WTC11 (cell line): Measurements from ENCODE around the gene GRP. TPM values are rescaled to one million over a fixed set of nuclear protein-coding genes. Genes with fewer than 3 reads are reported as not detected.

Experiments
- ATAC-seq: fragments of 200-7000 bp; cut with Tn5 transposase; 2 replicates; pipeline ENCODE4 v1.10.0; 2021; ENCODE audit warnings: mild to moderate bottlenecking, moderate library complexity
- CTCF ChIA-PET: fragments of 300-600 bp; sonication (Branson Sonifier 250); formaldehyde crosslinking; loops from one replicate; lab custom pipeline; 2021; ENCODE audit warnings: antibody characterized with exemption; lab: Charles Lee
- POLR2A ChIA-PET: fragments of 350-600 bp; sonication (Branson Sonifier 250); formaldehyde crosslinking; loops from one replicate; lab custom pipeline; 2021; ENCODE audit warnings: antibody characterized with exemption; lab: Charles Lee
- DNase-seq: peaks from one replicate; pipeline ENCODE4 v3.0.0; 2021; ENCODE audit warnings: low spot score
- H3K27ac Mint-ChIP-seq: 2 replicates; pipeline ENCODE4 v1.8.0; 2021; ENCODE audit warnings: mixed read lengths
- H3K27me3 Mint-ChIP-seq: 2 replicates; pipeline ENCODE4 v1.8.0; 2021; ENCODE audit warnings: low read depth, mild to moderate bottlenecking, moderate library complexity, mixed read lengths
- H3K36me3 Mint-ChIP-seq: 2 replicates; pipeline ENCODE4 v1.8.0; 2021; ENCODE audit warnings: mixed read lengths
- H3K4me1 Mint-ChIP-seq: 2 replicates; pipeline ENCODE4 v1.8.0; 2022; ENCODE audit warnings: mixed read lengths
- H3K4me3 Mint-ChIP-seq: 2 replicates; pipeline ENCODE4 v1.8.0; 2021; ENCODE audit warnings: mild to moderate bottlenecking, moderate library complexity, mixed read lengths
- H3K9me3 Mint-ChIP-seq: 2 replicates; pipeline ENCODE4 v1.8.0; 2021; ENCODE audit warnings: mixed read lengths
- ETV6 ChIP-seq: sonication (generic); formaldehyde crosslinking; IDR thresholded peaks from 2 replicates; pipeline ENCODE4 v1.8.1; 2022; ENCODE audit warnings: mild to moderate bottlenecking, missing genetic modification reagents
- GRHL2 ChIP-seq: fragments of 250-450 bp; sonication (Bioruptor Pico); IDR thresholded peaks from 2 replicates; pipeline ENCODE4 v1.8.0; 2022; ENCODE audit warnings: mild to moderate bottlenecking, moderate library complexity; ENCODE audit not compliant: insufficient replicate concordance, severe bottlenecking
- RORB ChIP-seq: fragments of 250-450 bp; sonication (Bioruptor Pico); IDR thresholded peaks from 2 replicates; pipeline ENCODE4 v1.9.0; 2021; ENCODE audit warnings: mild to moderate bottlenecking
- SMAD3 ChIP-seq: sonication (generic); formaldehyde crosslinking; IDR thresholded peaks from 2 replicates; pipeline ENCODE4 v1.8.0; 2022; ENCODE audit warnings: missing genetic modification reagents, mild to moderate bottlenecking, borderline replicate concordance
- ZNF396 ChIP-seq: fragments of 250-450 bp; sonication (Bioruptor Pico); IDR thresholded peaks from 2 replicates; pipeline ENCODE4 v1.8.0; 2021; ENCODE audit warnings: mild to moderate bottlenecking, moderate library complexity, borderline replicate concordance
- ZNF671 ChIP-seq: fragments of 250-450 bp; sonication (Bioruptor Pico); IDR thresholded peaks from 2 replicates; pipeline ENCODE4 v1.8.0; 2021; ENCODE audit warnings: mild to moderate bottlenecking
- total RNA-seq: library from RNA; stranded (reverse); gene quantifications from 3 replicates; pipeline ENCODE4 v1.2.3, GENCODE V29; 2021
- TF ChIP-seq, protein P1 (sequence below): sonication (generic); formaldehyde crosslinking; IDR thresholded peaks from 2 replicates; pipeline ENCODE4 v1.8.1; 2023; ENCODE audit warnings: mild to moderate bottlenecking, missing genetic modification reagents, borderline replicate concordance
- TF ChIP-seq, protein P2 (sequence below): sonication (generic); formaldehyde crosslinking; IDR thresholded peaks from 2 replicates; pipeline ENCODE4 v1.8.0; 2022; ENCODE audit warnings: mild to moderate bottlenecking, missing genetic modification reagents
- TF ChIP-seq, protein P3 (sequence below): sonication (generic); formaldehyde crosslinking; IDR thresholded peaks from 2 replicates; pipeline ENCODE4 v1.8.0; 2022; ENCODE audit warnings: missing genetic modification reagents
- TF ChIP-seq, protein P4 (sequence below): sonication (generic); formaldehyde crosslinking; IDR thresholded peaks from 2 replicates; pipeline ENCODE4 v1.8.1; 2022; ENCODE audit warnings: low read depth, mild to moderate bottlenecking, moderate library complexity, missing genetic modification reagents, borderline replicate concordance

Gene GRP
- total RNA-seq, 1 experiment from 2014 or later: 0.22 TPM

DNA sequence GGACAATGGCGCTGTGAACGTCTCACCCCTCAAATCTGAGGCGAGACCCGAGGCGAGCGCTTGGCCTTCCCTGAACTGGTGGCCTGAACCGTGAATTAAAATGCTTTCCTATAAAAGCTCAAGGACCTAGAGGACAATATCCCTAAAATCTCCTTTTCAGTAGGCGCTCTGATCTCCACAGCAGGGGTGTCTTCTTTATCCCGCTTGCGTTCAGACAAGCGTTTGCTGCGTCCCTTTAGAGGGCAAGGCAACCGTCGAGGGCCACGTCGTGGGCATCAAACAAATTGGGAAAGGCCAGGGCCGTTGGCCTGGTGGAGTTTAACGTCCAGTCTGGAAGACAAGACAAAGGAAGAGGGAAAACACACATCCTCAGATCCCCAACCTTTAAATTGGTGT is 54.6 kb downstream of the GRP start:
- DNase-seq: no peak
- no peak for ATAC-seq
- H3K9me3 Mint-ChIP-seq: no peaks in the 10 kb centered on the region
- TF ChIP-seq GRHL2 (CRISPR knock-in tag): no peak
- TF ChIP-seq, protein P1, sequence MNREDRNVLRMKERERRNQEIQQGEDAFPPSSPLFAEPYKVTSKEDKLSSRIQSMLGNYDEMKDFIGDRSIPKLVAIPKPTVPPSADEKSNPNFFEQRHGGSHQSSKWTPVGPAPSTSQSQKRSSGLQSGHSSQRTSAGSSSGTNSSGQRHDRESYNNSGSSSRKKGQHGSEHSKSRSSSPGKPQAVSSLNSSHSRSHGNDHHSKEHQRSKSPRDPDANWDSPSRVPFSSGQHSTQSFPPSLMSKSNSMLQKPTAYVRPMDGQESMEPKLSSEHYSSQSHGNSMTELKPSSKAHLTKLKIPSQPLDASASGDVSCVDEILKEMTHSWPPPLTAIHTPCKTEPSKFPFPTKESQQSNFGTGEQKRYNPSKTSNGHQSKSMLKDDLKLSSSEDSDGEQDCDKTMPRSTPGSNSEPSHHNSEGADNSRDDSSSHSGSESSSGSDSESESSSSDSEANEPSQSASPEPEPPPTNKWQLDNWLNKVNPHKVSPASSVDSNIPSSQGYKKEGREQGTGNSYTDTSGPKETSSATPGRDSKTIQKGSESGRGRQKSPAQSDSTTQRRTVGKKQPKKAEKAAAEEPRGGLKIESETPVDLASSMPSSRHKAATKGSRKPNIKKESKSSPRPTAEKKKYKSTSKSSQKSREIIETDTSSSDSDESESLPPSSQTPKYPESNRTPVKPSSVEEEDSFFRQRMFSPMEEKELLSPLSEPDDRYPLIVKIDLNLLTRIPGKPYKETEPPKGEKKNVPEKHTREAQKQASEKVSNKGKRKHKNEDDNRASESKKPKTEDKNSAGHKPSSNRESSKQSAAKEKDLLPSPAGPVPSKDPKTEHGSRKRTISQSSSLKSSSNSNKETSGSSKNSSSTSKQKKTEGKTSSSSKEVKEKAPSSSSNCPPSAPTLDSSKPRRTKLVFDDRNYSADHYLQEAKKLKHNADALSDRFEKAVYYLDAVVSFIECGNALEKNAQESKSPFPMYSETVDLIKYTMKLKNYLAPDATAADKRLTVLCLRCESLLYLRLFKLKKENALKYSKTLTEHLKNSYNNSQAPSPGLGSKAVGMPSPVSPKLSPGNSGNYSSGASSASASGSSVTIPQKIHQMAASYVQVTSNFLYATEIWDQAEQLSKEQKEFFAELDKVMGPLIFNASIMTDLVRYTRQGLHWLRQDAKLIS: no peak
- TF ChIP-seq, protein P2, sequence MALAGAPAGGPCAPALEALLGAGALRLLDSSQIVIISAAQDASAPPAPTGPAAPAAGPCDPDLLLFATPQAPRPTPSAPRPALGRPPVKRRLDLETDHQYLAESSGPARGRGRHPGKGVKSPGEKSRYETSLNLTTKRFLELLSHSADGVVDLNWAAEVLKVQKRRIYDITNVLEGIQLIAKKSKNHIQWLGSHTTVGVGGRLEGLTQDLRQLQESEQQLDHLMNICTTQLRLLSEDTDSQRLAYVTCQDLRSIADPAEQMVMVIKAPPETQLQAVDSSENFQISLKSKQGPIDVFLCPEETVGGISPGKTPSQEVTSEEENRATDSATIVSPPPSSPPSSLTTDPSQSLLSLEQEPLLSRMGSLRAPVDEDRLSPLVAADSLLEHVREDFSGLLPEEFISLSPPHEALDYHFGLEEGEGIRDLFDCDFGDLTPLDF (CRISPR knock-in tag): no peak
- POLR2A ChIA-PET: no interaction called here
- H3K4me3 Mint-ChIP-seq: peak overlapping the region; percentile 84
- H3K27me3 Mint-ChIP-seq: peaks cover 98% of the 10 kb centered on the region
- peaks cover 46% of the 10 kb centered on the region for H3K4me1 Mint-ChIP-seq
- H3K36me3 Mint-ChIP-seq: no peaks in the 10 kb centered on the region
- CTCF ChIA-PET: interaction anchor here (3.1 to 3.9 kb wide), 4 partner anchors 10 to 128 kb away, joined by 20 to 28 read pairs (median 24); no protein-coding TSS in a partner anchor
- H3K27ac Mint-ChIP-seq: no peak overlapping the region

DNA sequence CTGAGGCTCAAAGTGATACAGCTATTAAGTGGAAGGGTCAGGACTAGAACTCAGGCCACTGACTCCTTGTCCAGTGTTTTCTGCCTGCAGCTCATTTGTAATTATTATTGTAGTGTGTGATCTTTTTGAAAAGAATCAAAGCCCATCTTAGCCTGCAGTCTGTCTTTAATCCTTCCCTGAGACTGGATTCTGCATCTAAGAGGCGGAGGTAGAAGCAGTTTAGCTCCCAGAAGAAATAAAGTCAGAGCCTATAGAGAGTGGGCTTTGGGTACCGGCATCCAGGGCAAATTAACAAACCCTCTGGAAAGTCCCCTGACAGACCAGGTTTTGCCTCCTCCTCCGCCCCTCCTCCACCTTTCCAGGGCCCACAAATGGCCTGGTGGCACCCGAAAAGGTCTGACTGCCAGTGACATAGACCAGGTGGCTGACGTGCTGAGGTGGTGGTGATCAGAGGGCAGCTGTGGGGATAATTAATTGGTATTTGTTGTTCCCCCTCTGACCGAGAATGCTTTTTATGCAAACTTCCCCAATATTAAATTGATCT is 55.5 kb downstream of the GRP start:
- ATAC-seq (no peak), DNase-seq (no peak)
- Mint-ChIP-seq H3K4me3 (peak overlapping the region; percentile 16; the same call in 1 of the 2 replicates), H3K9me3 (no peaks in the 10 kb centered on the region), H3K27ac (no peak overlapping the region), H3K27me3 (peaks cover 98% of the 10 kb centered on the region), H3K36me3 (no peaks in the 10 kb centered on the region), H3K4me1 (peaks cover 37% of the 10 kb centered on the region)
- ChIA-PET CTCF (interaction anchor here (0.6 to 2.8 kb wide), 8 partner anchors 10 to 421 kb away, joined by 3 to 26 read pairs (median 6); partner anchors contain the start of gene CCBE1), POLR2A (interaction anchor here (0.6 kb wide), 1 partner anchor 1332 kb away, joined by 3 read pairs; no protein-coding TSS in a partner anchor)
- TF ChIP-seq ZNF671 (CRISPR knock-in tag): no peak
- TF ChIP-seq, protein P3, sequence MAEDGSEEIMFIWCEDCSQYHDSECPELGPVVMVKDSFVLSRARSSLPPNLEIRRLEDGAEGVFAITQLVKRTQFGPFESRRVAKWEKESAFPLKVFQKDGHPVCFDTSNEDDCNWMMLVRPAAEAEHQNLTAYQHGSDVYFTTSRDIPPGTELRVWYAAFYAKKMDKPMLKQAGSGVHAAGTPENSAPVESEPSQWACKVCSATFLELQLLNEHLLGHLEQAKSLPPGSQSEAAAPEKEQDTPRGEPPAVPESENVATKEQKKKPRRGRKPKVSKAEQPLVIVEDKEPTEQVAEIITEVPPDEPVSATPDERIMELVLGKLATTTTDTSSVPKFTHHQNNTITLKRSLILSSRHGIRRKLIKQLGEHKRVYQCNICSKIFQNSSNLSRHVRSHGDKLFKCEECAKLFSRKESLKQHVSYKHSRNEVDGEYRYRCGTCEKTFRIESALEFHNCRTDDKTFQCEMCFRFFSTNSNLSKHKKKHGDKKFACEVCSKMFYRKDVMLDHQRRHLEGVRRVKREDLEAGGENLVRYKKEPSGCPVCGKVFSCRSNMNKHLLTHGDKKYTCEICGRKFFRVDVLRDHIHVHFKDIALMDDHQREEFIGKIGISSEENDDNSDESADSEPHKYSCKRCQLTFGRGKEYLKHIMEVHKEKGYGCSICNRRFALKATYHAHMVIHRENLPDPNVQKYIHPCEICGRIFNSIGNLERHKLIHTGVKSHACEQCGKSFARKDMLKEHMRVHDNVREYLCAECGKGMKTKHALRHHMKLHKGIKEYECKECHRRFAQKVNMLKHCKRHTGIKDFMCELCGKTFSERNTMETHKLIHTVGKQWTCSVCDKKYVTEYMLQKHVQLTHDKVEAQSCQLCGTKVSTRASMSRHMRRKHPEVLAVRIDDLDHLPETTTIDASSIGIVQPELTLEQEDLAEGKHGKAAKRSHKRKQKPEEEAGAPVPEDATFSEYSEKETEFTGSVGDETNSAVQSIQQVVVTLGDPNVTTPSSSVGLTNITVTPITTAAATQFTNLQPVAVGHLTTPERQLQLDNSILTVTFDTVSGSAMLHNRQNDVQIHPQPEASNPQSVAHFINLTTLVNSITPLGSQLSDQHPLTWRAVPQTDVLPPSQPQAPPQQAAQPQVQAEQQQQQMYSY (CRISPR knock-in tag): peak; percentile 50

DNA sequence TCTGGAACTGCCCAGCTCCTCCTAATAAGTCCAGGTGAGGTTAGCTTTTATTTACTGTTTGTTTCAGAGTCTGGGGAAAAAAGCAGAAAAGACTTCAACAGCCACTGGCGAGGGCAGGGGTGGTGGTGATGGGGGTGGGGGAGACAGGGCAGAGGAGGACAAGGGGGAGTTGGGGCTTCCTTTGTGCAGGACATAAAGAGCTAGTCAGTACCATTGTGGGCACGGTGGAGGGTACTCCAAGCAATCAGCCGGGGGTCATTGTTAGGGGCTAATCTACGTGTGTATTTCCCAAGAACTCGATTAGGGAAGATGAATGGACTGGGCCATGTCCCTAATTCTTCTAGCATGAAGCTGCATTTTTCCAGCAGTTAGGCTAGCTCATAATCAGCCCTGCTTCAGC is 56.1 kb downstream of the GRP start:
- no peaks in the 10 kb centered on the region for H3K9me3 Mint-ChIP-seq
- peaks cover 98% of the 10 kb centered on the region for H3K27me3 Mint-ChIP-seq
- ATAC-seq (0 out of 2 replicates have a peak, but pooled peaks have one; percentile 3), DNase-seq (no peak)
- no peaks in the 10 kb centered on the region for H3K36me3 Mint-ChIP-seq
- peaks cover 32% of the 10 kb centered on the region for H3K4me1 Mint-ChIP-seq
- no peak overlapping the region for H3K27ac Mint-ChIP-seq
- ChIA-PET CTCF (interaction anchor here (0.6 to 2.8 kb wide), 8 partner anchors 11 to 421 kb away, joined by 3 to 26 read pairs (median 6); partner anchors contain the start of gene CCBE1), POLR2A (interaction anchor here (0.6 kb wide), 1 partner anchor 1331 kb away, joined by 3 read pairs; no protein-coding TSS in a partner anchor)
- TF ChIP-seq ETV6 (no peak), ZNF396 (CRISPR knock-in tag) (no peak), SMAD3 (no peak), RORB (no peak)
- TF ChIP-seq, protein P4, sequence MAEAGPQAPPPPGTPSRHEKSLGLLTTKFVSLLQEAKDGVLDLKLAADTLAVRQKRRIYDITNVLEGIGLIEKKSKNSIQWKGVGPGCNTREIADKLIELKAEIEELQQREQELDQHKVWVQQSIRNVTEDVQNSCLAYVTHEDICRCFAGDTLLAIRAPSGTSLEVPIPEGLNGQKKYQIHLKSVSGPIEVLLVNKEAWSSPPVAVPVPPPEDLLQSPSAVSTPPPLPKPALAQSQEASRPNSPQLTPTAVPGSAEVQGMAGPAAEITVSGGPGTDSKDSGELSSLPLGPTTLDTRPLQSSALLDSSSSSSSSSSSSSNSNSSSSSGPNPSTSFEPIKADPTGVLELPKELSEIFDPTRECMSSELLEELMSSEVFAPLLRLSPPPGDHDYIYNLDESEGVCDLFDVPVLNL (CRISPR knock-in tag): no peak
- H3K4me3 Mint-ChIP-seq: peak overlapping the region; percentile 16; the same call in 1 of the 2 replicates
